GM12875 (cell line): ENCODE measurements around the gene ENDOU.

Source experiments
- H3K4me3 ChIP-seq: one replicate; pipeline ENCODE4 v1.5.1; 2011; ENCODE audit warnings: low read depth, low read length, control low read depth
- TF ChIP-seq, protein P1 (sequence below): IDR thresholded peaks from 2 replicates; pipeline ENCODE4 v1.5.1; 2011; ENCODE audit warnings: low read depth, mild to moderate bottlenecking, control low read depth, inconsistent platforms, low read length, moderate library complexity, borderline replicate concordance; ENCODE audit not compliant: insufficient read depth

The ENDOU gene

DNA sequence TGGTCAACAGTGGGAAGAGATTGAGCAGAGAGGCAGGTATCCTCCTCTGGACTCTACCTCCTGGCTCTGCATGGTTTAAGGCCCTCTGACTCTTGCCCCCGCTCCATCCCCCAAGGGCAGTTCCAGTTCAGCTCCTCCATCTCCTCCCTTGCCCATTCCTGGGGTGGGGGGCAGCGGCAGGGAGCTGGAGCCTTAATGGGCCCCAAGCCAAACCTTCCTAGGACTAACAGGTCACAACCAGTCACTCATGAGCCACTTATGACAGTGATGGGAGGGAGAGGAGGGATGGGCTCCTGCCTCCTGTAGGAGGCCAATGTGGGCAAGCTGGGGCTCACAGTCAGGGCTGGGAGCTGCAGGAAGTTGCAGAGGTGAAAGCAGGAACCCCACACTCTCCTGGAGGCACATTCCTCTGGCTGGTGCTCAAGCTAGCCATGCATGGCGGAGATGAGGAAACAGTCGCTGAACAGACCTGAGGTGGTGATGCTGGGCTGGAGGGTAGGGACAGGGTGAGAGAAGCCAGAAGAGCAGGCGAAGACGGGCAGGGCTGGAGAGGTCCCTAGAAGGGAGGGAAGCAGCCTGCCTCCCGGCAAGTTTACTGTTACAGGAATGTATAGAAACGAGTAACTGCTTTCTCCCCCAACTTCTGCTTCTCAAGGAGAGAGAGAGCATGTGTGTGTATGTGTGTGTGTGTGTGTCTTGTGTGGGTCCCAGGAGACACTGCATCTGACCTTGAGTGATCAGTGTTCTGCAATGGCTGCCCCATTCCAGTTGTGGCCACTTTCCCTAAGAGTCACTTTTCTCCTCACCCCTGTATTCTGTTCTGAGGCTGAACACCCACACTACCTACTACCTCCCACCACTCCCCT lies 38.4 kb upstream of the ENDOU start:
- no peak overlapping the region for H3K4me3 ChIP-seq
- TF ChIP-seq, protein P1, sequence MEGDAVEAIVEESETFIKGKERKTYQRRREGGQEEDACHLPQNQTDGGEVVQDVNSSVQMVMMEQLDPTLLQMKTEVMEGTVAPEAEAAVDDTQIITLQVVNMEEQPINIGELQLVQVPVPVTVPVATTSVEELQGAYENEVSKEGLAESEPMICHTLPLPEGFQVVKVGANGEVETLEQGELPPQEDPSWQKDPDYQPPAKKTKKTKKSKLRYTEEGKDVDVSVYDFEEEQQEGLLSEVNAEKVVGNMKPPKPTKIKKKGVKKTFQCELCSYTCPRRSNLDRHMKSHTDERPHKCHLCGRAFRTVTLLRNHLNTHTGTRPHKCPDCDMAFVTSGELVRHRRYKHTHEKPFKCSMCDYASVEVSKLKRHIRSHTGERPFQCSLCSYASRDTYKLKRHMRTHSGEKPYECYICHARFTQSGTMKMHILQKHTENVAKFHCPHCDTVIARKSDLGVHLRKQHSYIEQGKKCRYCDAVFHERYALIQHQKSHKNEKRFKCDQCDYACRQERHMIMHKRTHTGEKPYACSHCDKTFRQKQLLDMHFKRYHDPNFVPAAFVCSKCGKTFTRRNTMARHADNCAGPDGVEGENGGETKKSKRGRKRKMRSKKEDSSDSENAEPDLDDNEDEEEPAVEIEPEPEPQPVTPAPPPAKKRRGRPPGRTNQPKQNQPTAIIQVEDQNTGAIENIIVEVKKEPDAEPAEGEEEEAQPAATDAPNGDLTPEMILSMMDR = no peak

DNA sequence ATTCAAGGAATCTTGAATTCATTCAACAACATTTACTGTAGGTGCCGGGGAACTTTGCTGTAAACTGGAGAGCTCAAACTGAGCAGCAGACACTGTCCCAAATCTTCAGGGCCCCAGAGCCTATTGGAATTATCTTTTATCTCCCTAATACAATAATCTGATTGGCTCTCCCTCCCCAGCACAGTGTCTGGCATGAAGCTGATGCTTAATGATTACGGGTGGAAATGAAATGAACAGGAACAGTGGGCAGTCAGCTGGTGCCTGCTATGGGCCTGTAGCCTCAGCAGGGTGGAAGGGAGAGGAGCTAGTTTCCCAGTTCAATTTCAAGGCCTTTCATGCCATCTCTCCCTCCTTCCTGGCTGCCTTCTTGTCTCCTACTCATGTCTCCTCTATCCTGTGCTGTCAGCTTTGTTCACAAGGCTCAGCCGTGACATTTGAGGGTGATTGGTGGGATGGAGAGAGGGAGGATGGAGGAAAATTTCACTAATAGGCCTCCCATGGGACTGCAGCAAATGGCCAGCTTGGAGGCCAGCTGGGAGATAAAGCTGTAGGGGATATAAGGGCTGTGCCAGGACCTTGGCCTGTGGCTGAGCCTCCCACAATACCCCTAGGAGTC lies 37.7 kb upstream of the ENDOU start:
- no peak overlapping the region for H3K4me3 ChIP-seq
- TF ChIP-seq, protein P1 = no peak

DNA sequence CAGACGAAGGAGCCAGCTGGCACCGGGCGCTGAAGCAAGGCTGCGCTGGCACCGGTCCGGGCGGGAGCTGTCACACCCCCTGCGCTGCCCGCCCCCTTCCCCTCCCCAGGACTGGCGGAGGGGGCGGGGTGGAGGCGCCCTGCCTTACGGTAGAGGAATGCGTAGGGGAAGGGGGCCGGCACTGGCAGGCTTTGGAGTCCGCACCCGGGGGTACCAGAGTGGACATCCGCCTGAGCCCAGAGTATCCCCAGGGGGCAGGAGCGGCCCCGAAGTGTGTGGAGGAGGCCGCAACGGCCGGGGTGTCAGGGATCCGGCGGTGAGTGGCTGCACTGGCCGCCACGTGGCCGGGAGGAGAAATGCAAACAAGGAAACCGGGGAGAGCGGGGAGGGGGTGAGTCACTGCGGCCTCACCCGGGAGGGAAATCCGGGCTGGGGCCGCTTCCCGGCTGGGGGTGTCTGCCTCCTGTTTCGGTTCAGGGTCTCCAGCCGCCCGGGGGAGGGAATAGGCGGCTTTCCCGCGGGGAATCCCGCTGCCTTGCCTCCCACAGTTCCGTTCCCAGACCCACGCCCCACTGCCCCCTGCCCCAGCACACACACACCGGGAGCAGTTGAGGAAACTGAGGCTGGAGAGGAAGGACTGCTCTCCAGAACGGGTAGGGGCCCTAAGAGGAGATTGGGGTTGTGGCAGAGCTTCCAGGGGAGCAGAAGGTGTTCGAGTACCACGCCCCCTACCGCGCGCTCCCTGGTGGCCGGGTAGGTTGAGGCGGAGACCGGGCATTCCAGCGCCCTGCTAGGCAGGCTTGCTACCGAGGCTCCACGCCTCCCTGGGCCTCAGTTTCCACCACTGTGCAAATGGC lies 33.8 kb upstream of the ENDOU start, which contains the start of gene RAPGEF3:
TSS of gene RAPGEF3 (minus strand) at position 47 of the 857 bp plus-strand sequence. CDS start 324 bp downstream, outside the sequence.
- H3K4me3 ChIP-seq = peak within 1 kb of the TSS; percentile 42
- TF ChIP-seq, protein P1 = peak; percentile 73

DNA sequence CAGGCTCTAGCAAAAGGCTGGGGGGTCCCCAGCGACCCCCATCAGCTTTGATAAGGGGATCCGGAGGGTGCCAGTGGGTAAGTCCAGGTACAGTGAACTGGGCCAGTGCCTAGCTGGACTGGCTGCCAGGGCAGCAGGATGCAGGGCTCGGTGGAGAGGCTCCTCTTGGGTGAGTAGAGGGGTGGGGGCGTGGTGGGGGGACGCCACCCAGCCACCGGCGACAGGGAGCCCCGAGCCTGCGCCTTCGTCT lies 33.2 kb upstream of the ENDOU start:
- H3K4me3 ChIP-seq = peak overlapping the region; percentile 42
- TF ChIP-seq, protein P1 = no peak

DNA sequence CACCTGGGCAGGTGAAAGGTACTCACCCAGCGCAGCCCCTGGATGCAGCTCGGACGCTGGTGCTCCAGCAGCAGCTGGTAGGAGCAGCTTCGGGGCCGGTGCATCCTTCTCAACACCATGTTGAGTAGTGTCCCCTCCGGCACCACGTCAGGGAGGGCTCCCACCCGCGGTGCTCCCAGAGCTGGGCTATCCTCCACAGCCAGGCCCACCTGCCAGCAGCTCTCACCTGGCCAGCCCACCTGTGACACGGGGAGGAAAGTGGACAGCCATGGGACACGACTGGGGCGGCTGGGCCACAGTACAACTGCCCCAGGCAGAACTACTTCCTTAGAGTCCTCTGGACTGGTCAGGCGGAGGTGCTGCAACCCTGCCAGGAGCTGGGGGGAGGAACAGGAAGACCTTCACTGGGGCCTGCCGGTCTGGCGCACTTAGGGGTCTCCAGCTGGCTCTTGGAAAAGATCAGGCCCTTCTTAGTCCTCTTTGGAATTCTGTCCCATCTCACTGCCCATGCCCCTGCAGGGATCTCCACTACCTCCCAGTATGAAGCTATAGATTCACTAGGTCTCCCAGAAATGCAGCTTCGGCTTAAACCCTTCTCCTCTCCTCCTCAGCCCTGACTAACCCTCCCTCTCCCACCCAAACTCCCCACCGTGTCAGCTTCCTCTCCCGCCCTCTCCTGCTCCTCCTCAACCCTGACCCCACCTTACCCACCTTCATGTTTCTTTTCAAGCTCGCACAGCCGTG lies 32.7 kb upstream of the ENDOU start:
- H3K4me3 ChIP-seq = no peak overlapping the region
- TF ChIP-seq, protein P1 = no peak

DNA sequence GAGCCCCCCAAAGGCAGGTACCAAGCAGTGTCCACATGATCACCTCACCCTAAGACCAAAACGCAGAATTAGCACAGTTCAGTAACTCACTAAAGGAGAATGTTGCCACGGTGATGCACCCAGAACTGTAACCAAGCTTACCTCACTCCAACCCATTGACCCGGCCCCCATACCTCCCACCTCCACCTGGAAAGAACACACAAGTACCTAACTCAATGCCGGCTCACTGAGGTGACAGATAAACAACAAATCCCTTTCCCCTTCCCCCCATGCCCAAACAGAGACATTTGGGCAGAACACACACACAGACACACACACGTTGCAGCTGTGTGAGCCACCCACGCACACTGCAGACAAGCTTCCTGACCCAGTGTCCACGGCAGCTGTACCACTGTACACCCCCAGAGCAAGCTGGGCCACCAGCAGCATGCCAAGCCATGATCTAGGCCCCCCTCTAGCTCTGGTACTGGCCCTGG lies 32.1 kb upstream of the ENDOU start:
- no peak overlapping the region for H3K4me3 ChIP-seq
- TF ChIP-seq, protein P1 = no peak
